Superior temporal gyrus (tissue), 1 donor: ENCODE data around the gene ASCC2.
"Not testable (repeated sequence)": the region's sequence is repeated elsewhere in the genome, so short reads cannot be mapped to it uniquely, and the experiment has no call there.

Source experiments
- DNase-seq: peaks from one replicate; pipeline ENCODE4 v3.0.0-alpha.2; 2016; ENCODE audit errors: extremely low spot score

The ASCC2 gene

GRCh38 chr22:29755889-29756288 lies 82.2 kb downstream of the ASCC2 start:
- no peak for DNase-seq

- not testable (repeated sequence) for DNase-seq
Observed at GRCh38 chr22:29754658-29755395, 83.2 kb downstream of the ASCC2 start.

GRCh38 chr22:29753808-29754657 lies 84.0 kb downstream of the ASCC2 start:
- DNase-seq = no peak

- no peak for DNase-seq
Observed at GRCh38 chr22:29751669-29752068, 86.4 kb downstream of the ASCC2 start.

- no peak for DNase-seq
Observed at GRCh38 chr22:29750559-29751538, 87.2 kb downstream of the ASCC2 start.

GRCh38 chr22:29750029-29750428 lies 88.0 kb downstream of the ASCC2 start:
- DNase-seq = no peak

- DNase-seq = no peak
Observed at GRCh38 chr22:29748248-29748893, 89.7 kb downstream of the ASCC2 start.

- no peak for DNase-seq
Observed at GRCh38 chr22:29747832-29748231, 90.2 kb downstream of the ASCC2 start.

- DNase-seq = no peak
Observed at GRCh38 chr22:29744902-29745301, 93.2 kb downstream of the ASCC2 start.

- DNase-seq = no peak
Observed at GRCh38 chr22:29742326-29742725, 95.7 kb downstream of the ASCC2 start.

- no peak for DNase-seq
Observed at GRCh38 chr22:29741926-29742325, 96.1 kb downstream of the ASCC2 start.

GRCh38 chr22:29740216-29740615 lies 97.9 kb downstream of the ASCC2 start:
- DNase-seq = no peak

- no peak for DNase-seq
Observed at GRCh38 chr22:29739346-29739875, 98.7 kb downstream of the ASCC2 start.
